OCI-LY1 (cell line): ENCODE measurements around the gene LARGE2.

Experiments
- CTCF ChIP-seq: fragments of 200-600 bp; sonication (generic), shearing (Covaris generic); IDR thresholded peaks from 2 replicates; pipeline ENCODE4 v1.5.1; 2017; ENCODE audit warnings: mild to moderate bottlenecking, antibody characterized with exemption, low read length, moderate library complexity, mixed read lengths
- EZH2 ChIP-seq: fragments of 200-600 bp; sonication (generic), shearing (Covaris generic); IDR thresholded peaks from 2 replicates; pipeline ENCODE4 v1.8.0; 2017; ENCODE audit warnings: borderline replicate concordance, mixed run types, mild to moderate bottlenecking, antibody characterized with exemption, low read length, moderate library complexity, mixed read lengths

- TF ChIP-seq CTCF (no peak), EZH2 (no peak)
Measured at GRCh38 chr11:45917623-45918330, 4.7 kb upstream of the LARGE2 start, which contains the start of gene PEX16.
